ENCODE measurements around the gene LYL1.

LYL1 gene

DNA sequence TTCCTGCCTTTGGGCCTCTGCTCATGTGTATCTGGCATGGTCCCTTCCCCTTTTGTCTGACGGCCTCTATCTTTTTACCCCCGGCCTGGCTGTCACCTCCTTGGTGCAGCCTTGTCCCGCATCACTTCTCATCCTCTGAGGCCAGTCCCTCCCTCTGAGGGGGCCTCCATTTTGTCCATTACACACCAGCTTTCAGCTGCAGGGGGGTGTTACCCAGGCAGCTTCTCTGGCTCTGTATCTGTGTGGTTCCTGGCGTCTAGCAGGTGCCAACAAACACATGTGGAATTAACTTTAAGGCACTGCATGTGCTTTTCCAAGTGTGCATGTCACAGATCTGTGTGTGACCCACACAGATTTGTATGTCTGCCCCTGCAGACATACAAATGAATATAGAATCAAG lies 52.4 kb downstream of the LYL1 start:
- TF ChIP-seq, protein P1, sequence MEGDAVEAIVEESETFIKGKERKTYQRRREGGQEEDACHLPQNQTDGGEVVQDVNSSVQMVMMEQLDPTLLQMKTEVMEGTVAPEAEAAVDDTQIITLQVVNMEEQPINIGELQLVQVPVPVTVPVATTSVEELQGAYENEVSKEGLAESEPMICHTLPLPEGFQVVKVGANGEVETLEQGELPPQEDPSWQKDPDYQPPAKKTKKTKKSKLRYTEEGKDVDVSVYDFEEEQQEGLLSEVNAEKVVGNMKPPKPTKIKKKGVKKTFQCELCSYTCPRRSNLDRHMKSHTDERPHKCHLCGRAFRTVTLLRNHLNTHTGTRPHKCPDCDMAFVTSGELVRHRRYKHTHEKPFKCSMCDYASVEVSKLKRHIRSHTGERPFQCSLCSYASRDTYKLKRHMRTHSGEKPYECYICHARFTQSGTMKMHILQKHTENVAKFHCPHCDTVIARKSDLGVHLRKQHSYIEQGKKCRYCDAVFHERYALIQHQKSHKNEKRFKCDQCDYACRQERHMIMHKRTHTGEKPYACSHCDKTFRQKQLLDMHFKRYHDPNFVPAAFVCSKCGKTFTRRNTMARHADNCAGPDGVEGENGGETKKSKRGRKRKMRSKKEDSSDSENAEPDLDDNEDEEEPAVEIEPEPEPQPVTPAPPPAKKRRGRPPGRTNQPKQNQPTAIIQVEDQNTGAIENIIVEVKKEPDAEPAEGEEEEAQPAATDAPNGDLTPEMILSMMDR (IDR thresholded peaks at IDR 0.05), result no peak

All from LNCAP (cell line).